NCI-H524 treated with DMSO at 0.1 percent for 48 hours (cell line): Measurements from ENCODE around the gene KRTAP5-3.
A peak's percentile ranks its signal among the peaks of the same experiment; 100 is the strongest.

Experiments used
- DNase-seq: peaks from one replicate; lab custom pipeline; 2025; lab: John Stamatoyannopoulos, UW

Gene KRTAP5-3

GRCh38 chr11:1642288-1643145 lies 34.3 kb upstream of the KRTAP5-3 start:
- DNase-seq, result no peak

- DNase-seq, result no peak
These were observed 32.8 kb upstream of the KRTAP5-3 start for GRCh38 chr11:1641096-1641495.

- no peak for DNase-seq
These were observed 32.0 kb upstream of the KRTAP5-3 start for GRCh38 chr11:1640076-1640946.

- no peak for DNase-seq
These were observed 31.4 kb upstream of the KRTAP5-3 start for GRCh38 chr11:1639666-1640065.

- peak; percentile 61 for DNase-seq
These were observed 30.9 kb upstream of the KRTAP5-3 start for GRCh38 chr11:1639102-1639620.

GRCh38 chr11:1638344-1638743 lies 30.1 kb upstream of the KRTAP5-3 start:
- DNase-seq, result no peak

- no peak for DNase-seq
These were observed 29.4 kb upstream of the KRTAP5-3 start for GRCh38 chr11:1637628-1638027.

- DNase-seq, result no peak
These were observed 28.2 kb upstream of the KRTAP5-3 start for GRCh38 chr11:1636291-1636950.

- no peak for DNase-seq
These were observed 25.6 kb upstream of the KRTAP5-3 start for GRCh38 chr11:1633864-1634263.

GRCh38 chr11:1632053-1632714 lies 23.9 kb upstream of the KRTAP5-3 start:
- DNase-seq, result no peak

GRCh38 chr11:1631066-1631568 lies 22.9 kb upstream of the KRTAP5-3 start:
- no peak for DNase-seq

GRCh38 chr11:1630271-1630670 lies 22.0 kb upstream of the KRTAP5-3 start:
- DNase-seq, result no peak

- DNase-seq, result no peak
These were observed 21.3 kb upstream of the KRTAP5-3 start, which contains the start of gene KRTAP5-5 for GRCh38 chr11:1629326-1630185. Gene KRTAP5-5 (plus strand): TSS chr11:1629775. CDS start chr11:1629841, 66 bp downstream.

GRCh38 chr11:1628506-1629325 lies 20.5 kb upstream of the KRTAP5-3 start:
- DNase-seq, result no peak

- no peak for DNase-seq
These were observed 17.3 kb upstream of the KRTAP5-3 start for GRCh38 chr11:1625541-1625940.

GRCh38 chr11:1624621-1625020 lies 16.4 kb upstream of the KRTAP5-3 start:
- no peak for DNase-seq

GRCh38 chr11:1623716-1624115 lies 15.5 kb upstream of the KRTAP5-3 start:
- DNase-seq, result no peak

- DNase-seq, result no peak
These were observed 13.8 kb upstream of the KRTAP5-3 start, which contains the start of gene KRTAP5-4 for GRCh38 chr11:1622086-1622485. Gene KRTAP5-4 (minus strand): TSS chr11:1622138. CDS start chr11:1622093, 45 bp downstream.

- DNase-seq, result no peak
These were observed 11.2 kb upstream of the KRTAP5-3 start for GRCh38 chr11:1619449-1619848.
